HL-60/S4 treated with retinoic acid at 250 ng/mL for 4 days and 3 days (cell line): ENCODE results near the gene LRRN3.

ENCODE experiments used
- in situ Hi-C: fragments of 300-500 bp; cut with MboI; formaldehyde crosslinking; loops from 2 replicates; pipeline ENCODE4 v1.7.0; 2022; ENCODE audit warnings: low sequenced_read_pairs

LRRN3 gene

DNA sequence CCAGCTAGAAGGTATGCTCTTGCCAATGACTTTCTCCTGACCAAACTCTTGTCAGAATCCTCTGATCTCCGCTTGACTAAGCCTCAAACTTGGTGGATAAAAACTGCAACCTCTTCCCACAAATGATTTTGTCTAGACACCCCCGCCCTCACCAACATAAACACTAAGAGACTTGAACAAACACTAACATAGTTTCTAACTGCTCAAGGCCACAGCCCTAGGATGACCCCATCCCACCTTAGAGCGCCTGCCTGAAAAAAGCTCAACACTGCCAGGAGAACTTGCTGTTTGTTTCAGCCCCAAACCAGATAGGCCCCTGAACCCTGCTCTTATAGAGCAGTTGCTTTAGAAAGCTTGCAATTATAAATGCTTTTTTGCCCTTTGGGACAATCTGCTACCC is 71.8 kb downstream of the LRRN3 start:
- in situ Hi-C loops = no loop called here

DNA sequence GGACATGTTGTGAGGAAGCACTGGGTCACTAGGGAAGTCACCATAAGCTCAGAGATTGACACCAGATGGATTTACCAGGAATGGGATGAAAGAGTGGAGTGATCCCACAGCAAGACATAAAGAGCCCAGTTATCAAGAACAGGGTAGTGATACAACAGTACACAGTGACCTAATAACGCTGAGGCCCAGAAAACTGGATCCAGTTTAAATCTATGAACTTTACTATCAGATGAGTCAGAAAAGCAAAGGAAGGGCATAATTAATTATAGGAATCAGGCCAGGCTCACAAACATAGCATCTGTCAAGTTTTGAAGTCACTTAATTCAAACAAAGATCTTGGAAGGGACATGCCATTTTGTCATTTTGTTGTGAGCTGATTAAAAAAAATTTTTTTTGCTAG is 73.5 kb downstream of the LRRN3 start:
- in situ Hi-C loops = no loop called here

DNA sequence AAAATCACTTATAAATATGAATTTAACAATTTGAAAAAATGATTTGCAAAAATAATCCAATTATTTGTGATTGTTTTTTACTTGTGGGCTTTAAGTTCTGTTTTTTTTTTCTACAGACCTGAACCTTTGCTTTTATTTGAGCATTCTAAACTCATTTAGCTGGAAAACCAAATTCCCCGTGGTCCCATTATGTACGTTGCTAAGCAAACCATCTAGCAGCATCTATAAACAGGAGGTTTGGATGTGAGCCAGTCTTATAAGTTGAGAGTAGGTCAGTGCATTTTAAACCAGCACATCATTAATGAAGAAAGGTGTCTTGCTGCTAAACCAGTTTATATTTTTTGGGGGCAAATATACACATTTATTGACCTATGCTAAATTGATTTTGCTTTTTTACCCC is 77.3 kb downstream of the LRRN3 start:
- in situ Hi-C loops = no loop called here

DNA sequence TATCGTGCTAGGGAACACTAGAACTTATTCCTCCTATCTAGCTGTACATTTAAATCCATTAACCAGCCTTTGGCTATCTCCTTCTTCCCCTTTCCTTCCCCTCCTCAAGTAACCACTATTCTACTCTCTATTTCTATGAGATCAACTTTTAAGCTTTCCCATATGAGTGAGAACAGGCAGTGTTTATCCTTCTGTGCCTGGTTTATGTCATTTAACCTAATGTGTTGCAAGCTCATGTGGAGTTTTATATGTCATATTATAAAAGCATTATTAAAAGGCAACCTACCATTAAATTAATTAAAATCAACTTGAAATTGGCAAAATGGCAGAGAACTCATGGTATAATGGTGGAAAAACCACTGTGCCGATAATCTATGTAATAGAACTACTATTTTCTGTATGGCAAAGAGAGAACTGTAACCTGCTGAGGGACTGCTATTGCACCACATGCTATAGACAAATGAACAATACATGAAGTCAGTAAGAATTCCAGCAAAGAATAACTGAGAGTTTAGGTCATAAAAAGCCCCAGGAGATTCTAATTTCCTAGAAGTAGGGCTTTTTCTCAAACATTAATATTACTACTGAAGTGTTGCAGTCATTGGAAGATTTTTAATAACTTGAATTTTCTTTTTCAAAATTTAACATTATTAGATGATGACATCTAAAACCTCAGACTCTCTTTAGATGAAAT is 81.8 kb downstream of the LRRN3 start:
- in situ Hi-C loops = no loop called here

DNA sequence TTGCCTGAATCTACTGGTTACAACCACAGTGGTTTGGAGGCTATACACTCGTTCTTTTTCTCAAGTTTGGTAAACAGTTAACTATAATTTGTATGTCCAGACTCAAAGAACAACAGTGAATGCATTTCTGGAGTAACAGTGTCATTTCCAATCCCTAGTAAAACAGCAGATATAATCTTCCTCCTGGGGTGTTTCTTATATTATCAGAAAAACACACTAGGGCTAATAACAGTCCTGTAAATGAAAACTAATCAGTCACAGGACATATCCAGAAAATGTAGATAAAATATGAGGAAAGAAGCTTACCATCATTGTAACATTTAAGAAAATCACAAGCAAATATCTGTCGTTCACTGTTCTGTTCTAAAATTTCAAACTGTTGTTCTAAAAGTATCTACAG is 82.6 kb downstream of the LRRN3 start:
- in situ Hi-C loops = no loop called here

DNA sequence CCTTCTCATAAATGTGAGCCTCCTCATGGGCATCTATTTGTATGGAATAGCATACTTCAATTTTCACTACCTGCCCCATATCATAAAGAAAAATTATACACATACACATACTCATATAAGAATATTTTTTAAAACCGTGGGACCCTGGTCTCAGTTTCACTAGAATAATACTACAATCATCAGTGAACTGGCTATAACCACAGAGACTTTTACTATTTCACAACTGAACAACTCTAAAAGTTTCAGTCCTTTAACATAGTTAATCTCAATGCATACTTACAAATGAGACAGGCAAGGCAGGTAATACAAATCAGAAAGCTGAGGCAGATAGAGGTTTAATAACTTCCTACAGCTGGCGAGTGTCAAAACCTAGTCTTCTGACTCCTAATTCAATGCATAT is 83.1 kb downstream of the LRRN3 start:
- in situ Hi-C loops = no loop called here

DNA sequence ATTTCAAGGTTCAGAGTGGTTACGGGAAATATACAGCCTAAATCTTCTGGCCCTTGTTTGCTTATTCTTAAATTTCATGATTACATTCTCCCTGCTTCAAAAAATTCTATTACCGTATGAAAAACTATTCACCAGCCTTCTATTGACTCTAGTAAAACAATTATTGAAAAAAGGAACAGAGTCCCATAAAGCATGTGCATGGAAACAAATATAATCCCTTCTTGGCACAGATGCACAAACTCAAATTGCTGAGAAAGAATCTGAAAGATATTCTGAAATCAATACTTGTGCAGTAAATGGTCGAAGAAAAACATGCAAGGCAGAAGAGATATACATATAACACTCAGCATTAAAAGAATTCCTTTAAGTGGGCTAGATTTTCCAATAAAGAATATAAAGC is 83.6 kb downstream of the LRRN3 start:
- in situ Hi-C loops = no loop called here
